SH-SY5Y (cell line): ENCODE measurements around the gene NR5A2.

ENCODE experiments used
- GATA2 ChIP-seq: IDR thresholded peaks from 2 replicates; pipeline ENCODE4 v1.6.1; 2011; ENCODE audit warnings: mild to moderate bottlenecking, low read depth, low read length
- GATA3 ChIP-seq: IDR thresholded peaks from 2 replicates; pipeline ENCODE4 v1.6.1; 2011; ENCODE audit warnings: low read depth, mild to moderate bottlenecking, low read length, moderate library complexity

NR5A2 gene

DNA sequence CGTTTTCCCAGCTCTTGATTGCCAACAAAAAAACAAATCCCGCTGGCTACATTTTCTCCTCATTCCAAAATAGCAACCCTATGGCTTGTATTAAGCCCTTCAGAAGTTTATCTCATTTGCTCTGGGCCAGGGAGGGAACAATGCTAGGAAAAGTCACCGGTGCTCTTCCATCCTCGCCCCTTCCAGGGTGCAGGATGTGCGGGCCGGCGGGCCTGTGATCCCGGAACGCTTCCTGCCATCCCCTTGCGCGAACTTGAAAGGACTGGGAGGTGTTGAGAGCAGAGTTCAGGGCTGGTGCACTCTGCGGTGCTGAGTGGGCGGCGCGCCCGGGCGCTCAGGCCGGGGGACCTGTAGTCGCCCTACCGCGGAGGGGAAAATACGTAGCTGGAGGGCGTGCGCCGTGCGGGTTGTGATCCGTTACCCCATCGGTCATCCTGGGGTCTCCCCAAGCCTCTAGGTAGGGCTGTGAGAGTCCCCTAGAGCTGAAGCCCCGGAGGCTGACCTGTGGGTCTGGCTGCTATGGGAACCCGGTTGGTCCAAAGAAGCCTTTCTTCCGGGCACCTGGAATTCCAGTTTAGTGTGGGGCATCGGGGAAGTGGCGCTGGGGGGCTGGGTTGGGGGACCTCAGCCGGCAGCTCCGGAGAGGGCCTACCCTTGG lies 13.1 kb downstream of the NR5A2 start:
- TF ChIP-seq GATA2 (no peak), GATA3 (no peak)

GRCh38 chr1:200041337-200042118 lies 14.0 kb downstream of the NR5A2 start:
- TF ChIP-seq GATA3 (no peak), GATA2 (no peak)

GRCh38 chr1:200042119-200042551 lies 14.6 kb downstream of the NR5A2 start:
- TF ChIP-seq GATA3: no peak
- no peak for TF ChIP-seq GATA2

DNA sequence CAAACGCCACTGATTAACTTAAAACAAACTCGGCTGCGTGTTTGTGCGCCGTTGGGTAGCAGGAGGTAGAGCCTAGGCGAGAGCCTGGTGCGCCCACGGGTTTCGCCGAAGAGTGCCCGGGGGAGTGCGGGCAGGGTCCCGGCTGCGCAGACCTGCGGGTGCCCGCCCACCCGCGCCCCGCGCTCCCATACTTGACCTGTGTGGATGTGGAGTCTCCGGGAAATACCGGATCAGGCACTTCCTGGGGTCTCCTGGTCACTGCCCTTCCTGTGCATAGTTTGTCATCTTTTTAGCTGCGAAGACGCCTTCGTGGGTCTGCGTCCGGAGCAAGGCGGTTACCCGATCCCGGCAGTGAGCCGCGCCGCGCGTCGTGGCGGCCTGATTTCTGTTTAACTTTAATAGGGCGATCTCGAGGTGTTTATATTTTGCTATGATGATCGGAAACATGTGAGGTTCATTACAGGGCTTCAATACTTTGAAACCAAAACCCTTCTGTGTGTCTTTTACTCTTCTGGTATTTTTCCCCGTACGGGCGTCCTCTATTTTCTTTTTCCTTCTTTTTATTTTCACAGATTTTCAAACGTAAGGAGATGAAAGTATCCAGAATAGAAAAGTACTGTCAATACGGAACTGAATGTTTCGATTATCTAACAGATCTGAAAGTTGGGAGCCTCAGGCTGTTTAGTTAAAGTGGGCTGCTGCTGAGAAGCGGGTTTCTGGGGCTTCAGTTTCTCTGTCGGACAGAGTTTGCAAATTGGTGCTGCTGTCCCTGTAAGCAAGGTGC lies 15.2 kb downstream of the NR5A2 start:
- TF ChIP-seq GATA2 (no peak), GATA3 (no peak)

DNA sequence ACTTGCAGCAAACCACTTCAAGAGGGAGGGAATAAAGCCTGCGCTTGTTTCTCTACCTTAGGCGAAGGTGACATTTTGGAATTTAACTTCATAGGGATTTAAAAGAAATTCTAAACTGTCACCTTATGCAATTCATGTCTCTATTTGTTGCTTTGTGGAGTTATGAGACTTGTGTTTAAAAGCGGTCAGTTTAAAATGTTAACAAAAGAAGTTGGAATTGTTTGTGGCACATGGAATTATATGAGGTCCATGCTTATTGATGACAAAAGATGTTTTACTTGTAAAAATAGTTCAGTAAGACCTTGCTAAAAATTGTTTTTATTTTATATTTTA lies 15.8 kb downstream of the NR5A2 start:
- no peak for TF ChIP-seq GATA3
- TF ChIP-seq GATA2: no peak

DNA sequence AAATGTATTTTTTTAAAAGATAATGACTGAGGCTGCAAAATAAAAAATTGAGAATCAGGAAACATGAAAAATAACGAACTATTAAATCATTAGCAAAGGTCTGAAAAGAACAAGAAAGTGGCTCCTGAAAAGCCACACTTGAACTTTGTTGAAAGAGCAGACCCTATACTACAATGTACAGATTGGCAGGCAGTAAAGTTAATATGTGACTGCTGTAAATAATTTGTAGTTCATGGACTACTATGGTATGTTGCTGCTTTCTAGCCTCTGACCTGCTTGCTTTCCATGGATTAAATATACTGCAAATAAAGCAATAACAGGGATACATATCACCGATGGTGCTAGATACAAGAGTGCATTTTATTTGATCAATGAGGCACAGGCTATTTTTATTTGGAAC lies 18.6 kb downstream of the NR5A2 start:
- TF ChIP-seq GATA3: no peak
- TF ChIP-seq GATA2: no peak

DNA sequence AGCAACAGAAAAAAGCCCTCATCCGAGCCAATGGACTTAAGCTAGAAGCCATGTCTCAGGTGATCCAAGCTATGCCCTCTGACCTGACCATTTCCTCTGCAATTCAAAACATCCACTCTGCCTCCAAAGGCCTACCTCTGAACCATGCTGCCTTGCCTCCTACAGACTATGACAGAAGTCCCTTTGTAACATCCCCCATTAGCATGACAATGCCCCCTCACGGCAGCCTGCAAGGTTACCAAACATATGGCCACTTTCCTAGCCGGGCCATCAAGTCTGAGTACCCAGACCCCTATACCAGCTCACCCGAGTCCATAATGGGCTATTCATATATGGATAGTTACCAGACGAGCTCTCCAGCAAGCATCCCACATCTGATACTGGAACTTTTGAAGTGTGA lies 20.7 kb downstream of the NR5A2 start:
- TF ChIP-seq GATA2: no peak
- TF ChIP-seq GATA3: no peak

DNA sequence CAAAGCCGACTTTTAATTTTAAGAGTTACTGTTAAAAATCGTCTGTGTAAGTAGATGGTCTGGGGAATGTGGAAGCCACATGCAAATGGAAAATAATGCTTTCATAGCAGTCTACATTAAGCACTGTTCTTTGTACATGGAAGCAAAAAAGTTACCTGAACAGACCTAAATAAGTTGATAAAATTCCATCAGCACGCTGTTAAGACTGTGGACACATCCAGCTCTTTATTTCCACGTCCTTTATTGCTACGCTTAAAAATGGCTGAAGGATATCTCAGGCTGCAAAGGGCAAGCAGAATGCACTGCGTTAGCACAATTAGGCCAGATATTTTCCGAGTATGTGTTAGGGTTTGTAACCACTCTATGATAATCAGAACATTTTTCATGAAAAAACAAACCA lies 22.3 kb downstream of the NR5A2 start:
- no peak for TF ChIP-seq GATA2
- TF ChIP-seq GATA3: no peak

- TF ChIP-seq GATA2 (no peak), GATA3 (no peak)
These were observed 24.1 kb downstream of the NR5A2 start for GRCh38 chr1:200051620-200052019.

GRCh38 chr1:200053091-200053490 lies 25.6 kb downstream of the NR5A2 start:
- TF ChIP-seq GATA2 (no peak), GATA3 (no peak)

GRCh38 chr1:200053646-200054045 lies 26.1 kb downstream of the NR5A2 start:
- TF ChIP-seq GATA3: no peak
- no peak for TF ChIP-seq GATA2

GRCh38 chr1:200058341-200058740 lies 30.8 kb downstream of the NR5A2 start:
- TF ChIP-seq GATA3 (no peak), GATA2 (no peak)

DNA sequence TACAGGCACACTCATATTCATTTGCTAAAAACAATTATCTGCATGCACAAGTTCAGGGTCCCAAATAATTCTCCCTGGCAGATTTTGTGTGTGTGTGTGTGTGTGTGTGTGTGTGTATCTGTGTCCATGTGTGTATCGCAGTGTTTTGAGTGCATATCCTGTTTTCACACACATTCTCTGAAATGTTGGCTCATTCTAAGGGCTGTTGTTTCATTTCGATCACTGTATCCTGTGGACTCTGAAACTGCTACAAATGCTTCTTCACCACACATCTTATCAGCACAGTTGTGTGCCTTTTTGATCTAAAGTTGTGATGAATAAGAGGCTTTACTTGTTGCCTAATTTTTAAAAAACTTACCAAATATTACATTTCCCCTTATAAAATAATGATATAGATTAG lies 34.6 kb downstream of the NR5A2 start:
- TF ChIP-seq GATA3 (no peak), GATA2 (no peak)

DNA sequence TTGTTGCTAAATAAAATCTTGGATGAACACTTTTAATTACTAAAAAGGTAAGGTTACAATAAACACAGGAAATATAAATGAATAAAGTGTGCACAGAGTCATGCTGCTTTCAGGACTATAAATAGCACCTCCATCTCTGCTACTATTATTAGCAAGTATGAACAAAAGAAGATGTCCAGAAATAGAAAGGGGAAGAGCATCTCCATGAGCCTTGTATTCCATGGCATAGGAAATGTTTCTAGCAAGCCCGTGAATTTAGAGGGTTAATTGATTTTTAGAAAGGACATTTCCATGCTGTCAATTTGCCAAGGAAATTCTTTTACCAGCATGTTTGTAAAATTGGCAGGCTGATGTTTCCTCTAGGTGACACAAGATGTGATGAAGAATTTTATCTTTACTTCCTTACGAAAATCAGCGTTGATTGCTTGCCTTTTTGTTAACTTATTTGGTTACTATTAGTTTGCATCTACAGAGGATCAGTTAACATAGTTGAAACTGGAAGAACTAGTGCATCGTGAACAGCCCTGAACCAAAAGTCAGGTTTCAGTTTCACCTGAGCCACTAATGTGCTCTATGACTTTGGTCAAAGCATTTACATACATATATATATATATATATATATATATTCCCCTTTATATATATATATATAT lies 45.3 kb downstream of the NR5A2 start:
- TF ChIP-seq GATA2 (no peak), GATA3 (no peak)
